LNCaP clone FGC (cell line): ENCODE results near the gene DLL1.

Source experiments
- DNase-seq: peaks from one replicate; pipeline ENCODE4 v3.0.0-alpha.2; 2011; ENCODE audit warnings: low read depth
- H3K4me3 ChIP-seq: 2 replicates; pipeline ENCODE4 v1.5.1; 2011; ENCODE audit warnings: mild to moderate bottlenecking, low read depth, low read length, control low read depth
- CTCF ChIP-seq: IDR thresholded peaks from 2 replicates; pipeline ENCODE4 v1.5.1; 2012; ENCODE audit warnings: mild to moderate bottlenecking; ENCODE audit not compliant: control insufficient read depth, insufficient read depth; ENCODE audit errors: extremely low read depth

DLL1 gene

GRCh38 chr6:170233286-170234205 lies 57.3 kb downstream of the DLL1 start:
- no peak for DNase-seq
- H3K4me3 ChIP-seq: no peak overlapping the region
- no peak for TF ChIP-seq CTCF
